GM10847 (cell line): Measurements from ENCODE around the gene NHS.

Source experiments
- POLR2A ChIP-seq: IDR thresholded peaks from 2 replicates; pipeline ENCODE4 v1.6.1; 2011; ENCODE audit not compliant: insufficient read length; ENCODE audit errors: extremely low read depth

The NHS gene

GRCh38 chrX:17656035-17656418, 281.0 kb downstream of the NHS start:
- no peak for TF ChIP-seq POLR2A

GRCh38 chrX:17656556-17656955, 281.6 kb downstream of the NHS start:
- no peak for TF ChIP-seq POLR2A

- TF ChIP-seq POLR2A, result no peak
Observed at GRCh38 chrX:17662391-17662790, 287.4 kb downstream of the NHS start.

- TF ChIP-seq POLR2A, result no peak
Observed at GRCh38 chrX:17668929-17669328, 293.9 kb downstream of the NHS start.

- no peak for TF ChIP-seq POLR2A
Observed at GRCh38 chrX:17669458-17669857, 294.5 kb downstream of the NHS start.

- TF ChIP-seq POLR2A, result no peak
Observed at GRCh38 chrX:17669891-17670290, 294.9 kb downstream of the NHS start.

GRCh38 chrX:17670874-17671273, 295.9 kb downstream of the NHS start:
- TF ChIP-seq POLR2A, result no peak

GRCh38 chrX:17674601-17675000, 299.6 kb downstream of the NHS start:
- no peak for TF ChIP-seq POLR2A

GRCh38 chrX:17679261-17679660, 304.3 kb downstream of the NHS start:
- TF ChIP-seq POLR2A, result no peak

GRCh38 chrX:17679820-17680219, 304.8 kb downstream of the NHS start:
- no peak for TF ChIP-seq POLR2A

GRCh38 chrX:17680732-17681413, 305.9 kb downstream of the NHS start:
- no peak for TF ChIP-seq POLR2A

GRCh38 chrX:17682259-17682658, 307.3 kb downstream of the NHS start:
- no peak for TF ChIP-seq POLR2A

GRCh38 chrX:17685026-17685425, 310.0 kb downstream of the NHS start:
- no peak for TF ChIP-seq POLR2A

GRCh38 chrX:17687648-17688047, 312.6 kb downstream of the NHS start:
- no peak for TF ChIP-seq POLR2A

GRCh38 chrX:17689971-17690409, 315.0 kb downstream of the NHS start:
- no peak for TF ChIP-seq POLR2A

- no peak for TF ChIP-seq POLR2A
Observed at GRCh38 chrX:17692709-17693346, 317.8 kb downstream of the NHS start.

GRCh38 chrX:17697191-17697590, 322.2 kb downstream of the NHS start:
- no peak for TF ChIP-seq POLR2A
